Thyroid gland (tissue), 4 donors: ENCODE data around the gene TCHHL1. TPM values are rescaled to one million over a fixed set of nuclear protein-coding genes. Genes with fewer than 3 reads are reported as not detected.

Experiments
- DNase-seq, 2 donors: peaks; one replicate each; pipeline ENCODE4 v3.0.0-alpha.2; 2019
- H3K27ac ChIP-seq, 3 donors: fragments of 200-600 bp; sonication (generic); 1 replicate in 2 of 3; 2 replicates in 1 of 3; pipeline ENCODE4 v1.5.1; 2016 to 2019; ENCODE audit warnings: mild to moderate bottlenecking in 1 of 3, moderate library complexity in 1 of 3
- H3K27me3 ChIP-seq: fragments of 200-600 bp; sonication (generic); one replicate; pipeline ENCODE4 v1.5.1; 2019
- H3K36me3 ChIP-seq, 2 donors: fragments of 200-600 bp; sonication (generic); one replicate each; pipeline ENCODE4 v1.5.1; 2016 to 2019
- H3K4me1 ChIP-seq, 2 donors: fragments of 200-600 bp; sonication (generic); one replicate each; pipeline ENCODE4 v1.5.1; 2017 to 2019
- H3K4me3 ChIP-seq, 3 donors: fragments of 200-600 bp; sonication (generic); replicated peaks in 1 of 3; 1 replicate in 2 of 3; 2 replicates in 1 of 3; pipeline ENCODE4 v1.5.1; 2016; ENCODE audit warnings: mild to moderate bottlenecking in 1 of 3
- H3K9me3 ChIP-seq: fragments of 200-600 bp; sonication (generic); one replicate; pipeline ENCODE4 v1.5.1; 2017
- POLR2A ChIP-seq, 2 donors: fragments of 450-650 bp; IDR thresholded peaks; one replicate each; pipeline ENCODE4 v1.6.1; 2017; ENCODE audit warnings: antibody characterized with exemption in 2 of 2, mild to moderate bottlenecking in 2 of 2, moderate library complexity in 1 of 2
- WGBS, 2 donors: methylation state at CpG; one replicate each; pipeline ENCODE4 v1.1.5; 2017; 5-methylcytosine and 5-hydroxymethylcytosine counted together
- intact Hi-C: fragments of 100-400 bp; cut with DNase I; formaldehyde crosslinking; loops from one replicate; pipeline ENCODE4 v1.15.1; 2023
- small RNA-seq: library from RNA; depleted of rRNA; stranded (forward); fragments of <200 nt; gene quantifications from one replicate; pipeline ENCODE3, GENCODE V24; 2016
- total RNA-seq, 4 donors: library from RNA; depleted of rRNA; stranded (reverse); fragments of >200 nt; gene quantifications; one replicate each; pipeline ENCODE4 v1.2.3, GENCODE V29; 2016
- TF ChIP-seq, protein P1 (sequence below), 6 experiments: fragments of 200-600 bp in 3 of 6; fragments of 450-650 bp in 3 of 6; sonication (generic) in 3 of 6; IDR thresholded peaks; one replicate each; pipeline ENCODE4 v1.5.1; 2016 to 2019; ENCODE audit warnings: antibody characterized with exemption in 6 of 6, mild to moderate bottlenecking in 2 of 6, inconsistent platforms in 1 of 6, moderate library complexity in 1 of 6

TCHHL1 gene
- total RNA-seq, 4 donors from 2014 or later = not detected

- TF ChIP-seq, protein P1, sequence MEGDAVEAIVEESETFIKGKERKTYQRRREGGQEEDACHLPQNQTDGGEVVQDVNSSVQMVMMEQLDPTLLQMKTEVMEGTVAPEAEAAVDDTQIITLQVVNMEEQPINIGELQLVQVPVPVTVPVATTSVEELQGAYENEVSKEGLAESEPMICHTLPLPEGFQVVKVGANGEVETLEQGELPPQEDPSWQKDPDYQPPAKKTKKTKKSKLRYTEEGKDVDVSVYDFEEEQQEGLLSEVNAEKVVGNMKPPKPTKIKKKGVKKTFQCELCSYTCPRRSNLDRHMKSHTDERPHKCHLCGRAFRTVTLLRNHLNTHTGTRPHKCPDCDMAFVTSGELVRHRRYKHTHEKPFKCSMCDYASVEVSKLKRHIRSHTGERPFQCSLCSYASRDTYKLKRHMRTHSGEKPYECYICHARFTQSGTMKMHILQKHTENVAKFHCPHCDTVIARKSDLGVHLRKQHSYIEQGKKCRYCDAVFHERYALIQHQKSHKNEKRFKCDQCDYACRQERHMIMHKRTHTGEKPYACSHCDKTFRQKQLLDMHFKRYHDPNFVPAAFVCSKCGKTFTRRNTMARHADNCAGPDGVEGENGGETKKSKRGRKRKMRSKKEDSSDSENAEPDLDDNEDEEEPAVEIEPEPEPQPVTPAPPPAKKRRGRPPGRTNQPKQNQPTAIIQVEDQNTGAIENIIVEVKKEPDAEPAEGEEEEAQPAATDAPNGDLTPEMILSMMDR (IDR thresholded peaks at IDR 0.05) = no peak
- H3K9me3 ChIP-seq = no peaks in the 10 kb centered on the region
- peaks cover 15 to 27% of the 10 kb centered on the region in 2 donors for H3K36me3 ChIP-seq
- H3K27ac ChIP-seq = peak overlapping the region; percentile 78 to 88 (median 80)
- peak; percentile 26 to 33 for DNase-seq
- H3K4me1 ChIP-seq = peaks cover 16 to 31% of the 10 kb centered on the region in 2 donors
- H3K4me3 ChIP-seq = peak overlapping the region; percentile 43 to 62 (median 62)
- intact Hi-C loops = no loop called here
- no peaks in the 10 kb centered on the region for H3K27me3 ChIP-seq
- 14 to 20% methylated on average over 17 of the region's 17 CpGs for WGBS, 2 donors
Observed at GRCh38 chr1:152035539-152036266, 53.2 kb downstream of the TCHHL1 start.

DNA sequence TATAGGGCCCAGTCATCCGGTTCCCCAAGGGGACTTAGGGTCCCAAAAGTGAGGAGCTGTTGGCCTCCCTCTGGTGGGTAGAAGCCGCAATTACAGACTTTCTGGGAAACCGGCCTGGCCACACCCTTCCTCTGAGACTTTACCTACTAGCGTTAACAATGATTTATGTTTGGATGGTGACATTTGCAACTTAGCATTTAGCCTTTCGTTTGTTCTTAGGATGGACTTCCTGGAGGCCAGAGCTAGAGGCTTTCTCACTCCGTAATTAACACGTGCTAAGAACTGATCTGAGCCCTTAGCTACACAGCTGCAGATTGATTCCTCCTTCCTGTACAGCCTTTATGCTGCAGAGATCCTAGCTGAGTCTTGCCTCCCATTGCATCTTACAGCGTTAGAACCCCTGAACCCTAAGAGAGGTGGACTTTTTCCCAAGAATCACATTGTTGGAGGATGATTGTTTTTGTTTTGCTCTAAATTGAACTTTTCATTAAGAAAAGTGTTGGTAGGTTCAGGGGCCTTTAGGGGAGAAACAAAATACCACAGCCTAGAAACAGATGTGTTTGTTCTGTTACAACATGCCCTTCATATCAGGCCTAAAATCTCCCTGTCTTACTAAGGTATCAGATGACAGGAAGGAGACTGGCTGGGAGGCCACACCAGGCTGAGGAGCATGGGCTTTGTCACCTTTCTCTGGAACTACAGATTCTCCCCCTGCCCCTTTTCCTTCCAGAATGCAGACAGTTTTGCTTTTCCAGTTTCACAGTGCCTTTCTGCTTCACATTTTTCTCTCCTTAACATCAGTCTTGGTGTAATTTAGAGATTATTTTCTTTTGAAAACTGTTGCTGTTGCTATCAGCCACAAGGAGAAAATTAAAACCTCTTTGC, 54.0 kb downstream of the TCHHL1 start:
- peak; percentile 40 for DNase-seq
- whole genome bisulfite sequencing, 2 donors = 14 to 33% methylated on average over 8 of the region's 8 CpGs
- intact Hi-C loops = no loop called here
- H3K27me3 ChIP-seq = no peaks in the 10 kb centered on the region
- peaks cover 15 to 28% of the 10 kb centered on the region in 2 donors for H3K4me1 ChIP-seq
- H3K27ac ChIP-seq = peak overlapping the region; percentile 78 to 88 (median 80)
- H3K9me3 ChIP-seq = no peaks in the 10 kb centered on the region
- TF ChIP-seq, protein P1 (IDR thresholded peaks at IDR 0.05) = peak in 5 of 6 experiments; percentile 49 to 73 (median 56)
- TF ChIP-seq POLR2A (IDR thresholded peaks at IDR 0.05) = peak in 1 of 2 donors; percentile 14
- H3K4me3 ChIP-seq = peak overlapping the region in 2 of 3 donors; percentile 43 to 62
- peaks cover 15 to 27% of the 10 kb centered on the region in 2 donors for H3K36me3 ChIP-seq

DNA sequence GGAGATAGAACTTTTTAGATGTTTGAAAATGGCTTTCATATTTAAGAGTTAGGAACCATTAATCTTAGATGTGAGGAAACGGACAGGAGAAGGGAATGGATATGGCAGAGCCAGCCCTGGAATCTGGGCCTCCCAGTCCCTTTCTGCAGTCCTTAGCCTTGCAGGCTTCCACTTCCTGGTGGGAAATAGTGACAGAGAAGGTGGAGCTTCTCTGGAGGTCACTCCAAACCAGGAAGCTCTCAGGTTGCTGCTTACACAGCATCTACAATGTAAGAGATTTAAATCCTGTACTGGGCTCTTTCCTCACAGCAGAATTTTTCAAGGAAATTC, 54.6 kb downstream of the TCHHL1 start:
- Histone ChIP-seq H3K36me3 (peaks cover 15 to 27% of the 10 kb centered on the region in 2 donors), H3K27ac (peak overlapping the region in 2 of 3 donors; percentile 80 to 88), H3K9me3 (no peaks in the 10 kb centered on the region), H3K4me1 (peaks cover 13 to 23% of the 10 kb centered on the region in 2 donors), H3K27me3 (no peaks in the 10 kb centered on the region), H3K4me3 (no peak overlapping the region)
- no peak for TF ChIP-seq POLR2A (IDR thresholded peaks at IDR 0.05)
- TF ChIP-seq, protein P1 (IDR thresholded peaks at IDR 0.05) = no peak
- intact Hi-C loops = no loop called here
- no peak for DNase-seq
- WGBS, 2 donors = 70 to 73% methylated on average over 1 of the region's 1 CpG

Small RNA genes lying within 50 kb of the gene (small RNA-seq; reads per million reads assigned to genes)
- gene SPTLC1P4 = not detected

Other genes starting within 250 kb of the TCHHL1 start
- gene C2CD4D, start 249.2 kb downstream of the TCHHL1 start, total RNA-seq = 1 to 10 TPM in 1 of 4 donors, under 1 TPM in 2, not detected in 1; 0.29 to 1.3 (median 0.33) TPM
- gene THEM5, start 235.4 kb downstream of the TCHHL1 start, total RNA-seq = not detected
- 10 to 100 TPM; 28.5 to 32.5 (median 31.3) TPM for gene THEM4, start 179.6 kb downstream of the TCHHL1 start, total RNA-seq
- gene S100A10, start 95.2 kb downstream of the TCHHL1 start, total RNA-seq = 10 to 100 TPM; 11.2 to 64.0 (median 35.6) TPM
- gene S100A11, start 52.1 kb downstream of the TCHHL1 start, total RNA-seq = 100 to 1,000 TPM; 120 to 368 (median 160) TPM
- gene TCHH, start 26.4 kb upstream of the TCHHL1 start, total RNA-seq = under 1 TPM in 3 of 4 donors, not detected in 1; 0.11 to 0.40 (median 0.13) TPM
- gene RPTN, start 70.2 kb upstream of the TCHHL1 start, total RNA-seq = not detected
- not detected for gene HRNR, start 135.1 kb upstream of the TCHHL1 start, total RNA-seq
- 1 to 10 TPM in 1 of 4 donors, under 1 TPM in 1, not detected in 2; 0.11 to 1.3 TPM for gene FLG, start 236.2 kb upstream of the TCHHL1 start, total RNA-seq